Peyer's patch (tissue), 4 donors: ENCODE data around the gene RFC1. TPM values are rescaled to one million over a fixed set of nuclear protein-coding genes. Genes with fewer than 3 reads are reported as not detected.
"Not testable (repeated sequence)": the region's sequence is repeated elsewhere in the genome, so short reads cannot be mapped to it uniquely, and the experiment has no call there.

Experiments used
- DNase-seq, 3 donors: peaks; one replicate each; pipeline ENCODE4 v3.0.0-alpha.2; 2017 to 2019
- H3K27ac ChIP-seq, 4 donors: fragments of 200-600 bp; sonication (generic); one replicate each; pipeline ENCODE4 v1.5.1; 2016 to 2019
- H3K27me3 ChIP-seq, 2 donors: fragments of 200-600 bp; sonication (generic); one replicate each; pipeline ENCODE4 v1.5.1; 2019
- H3K36me3 ChIP-seq, 3 donors: fragments of 200-600 bp; sonication (generic); one replicate each; pipeline ENCODE4 v1.5.1; 2016 to 2019
- H3K4me1 ChIP-seq, 4 donors: fragments of 200-600 bp; sonication (generic); one replicate each; pipeline ENCODE4 v1.5.1; 2016 to 2019
- H3K4me3 ChIP-seq, 4 donors: fragments of 200-600 bp; sonication (generic); 1 replicate in 3 of 4; 2 replicates in 1 of 4; pipeline ENCODE4 v1.5.1; 2016 to 2019; ENCODE audit warnings: mild to moderate bottlenecking in 1 of 4
- H3K9me3 ChIP-seq, 4 donors: fragments of 200-600 bp; sonication (generic); one replicate each; pipeline ENCODE4 v1.5.1; 2016 to 2019; ENCODE audit warnings: mild to moderate bottlenecking in 1 of 4
- POLR2A ChIP-seq, 2 donors: fragments of 450-650 bp; IDR thresholded peaks; one replicate each; pipeline ENCODE4 v1.5.1; 2017; ENCODE audit warnings: antibody characterized with exemption in 2 of 2, mild to moderate bottlenecking in 2 of 2, moderate library complexity in 2 of 2
- total RNA-seq, 4 donors: library from RNA; depleted of rRNA; stranded (reverse); fragments of >200 nt; gene quantifications; one replicate each; pipeline ENCODE4 v1.1.0, GENCODE V29; 2016
- TF ChIP-seq, protein P1 (sequence below), 6 experiments: fragments of 450-650 bp in 4 of 6; fragments of 200-600 bp in 2 of 6; sonication (generic) in 1 of 6; IDR thresholded peaks; one replicate each; pipeline ENCODE4 v1.5.1; 2017 to 2019; ENCODE audit warnings: antibody characterized with exemption in 6 of 6, mild to moderate bottlenecking in 3 of 6, moderate library complexity in 1 of 6

RFC1 gene
- total RNA-seq, 4 donors from 2014 or later = 15.0 to 49.5 (median 43.6) TPM

DNA sequence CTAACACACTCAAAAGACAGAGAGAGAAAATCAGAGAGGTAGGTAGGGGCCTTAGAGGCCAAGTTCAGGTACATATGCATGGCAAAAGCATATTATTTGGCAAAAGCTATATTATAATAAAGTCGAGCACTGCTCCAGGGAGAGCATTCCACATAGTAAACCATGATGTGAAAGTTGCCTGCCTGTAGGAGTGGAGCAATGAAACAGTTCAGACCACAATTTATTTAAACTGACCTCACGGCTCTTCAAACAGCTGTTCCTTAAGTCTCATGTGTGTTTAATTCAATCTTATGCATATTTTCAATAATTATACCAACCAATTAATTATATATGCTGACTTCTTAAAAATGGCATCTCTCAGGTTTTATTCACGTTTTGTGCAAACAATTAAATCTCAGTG is 3.3 kb downstream of the RFC1 start:
- Histone ChIP-seq H3K36me3 (no peaks in the 10 kb centered on the region), H3K27me3 (no peaks in the 10 kb centered on the region), H3K4me1 (peaks cover 0 to 25% (median 2%) of the 10 kb centered on the region in 4 donors), H3K27ac (no peak overlapping the region), H3K4me3 (no peak overlapping the region), H3K9me3 (no peaks in the 10 kb centered on the region)
- TF ChIP-seq, protein P1, sequence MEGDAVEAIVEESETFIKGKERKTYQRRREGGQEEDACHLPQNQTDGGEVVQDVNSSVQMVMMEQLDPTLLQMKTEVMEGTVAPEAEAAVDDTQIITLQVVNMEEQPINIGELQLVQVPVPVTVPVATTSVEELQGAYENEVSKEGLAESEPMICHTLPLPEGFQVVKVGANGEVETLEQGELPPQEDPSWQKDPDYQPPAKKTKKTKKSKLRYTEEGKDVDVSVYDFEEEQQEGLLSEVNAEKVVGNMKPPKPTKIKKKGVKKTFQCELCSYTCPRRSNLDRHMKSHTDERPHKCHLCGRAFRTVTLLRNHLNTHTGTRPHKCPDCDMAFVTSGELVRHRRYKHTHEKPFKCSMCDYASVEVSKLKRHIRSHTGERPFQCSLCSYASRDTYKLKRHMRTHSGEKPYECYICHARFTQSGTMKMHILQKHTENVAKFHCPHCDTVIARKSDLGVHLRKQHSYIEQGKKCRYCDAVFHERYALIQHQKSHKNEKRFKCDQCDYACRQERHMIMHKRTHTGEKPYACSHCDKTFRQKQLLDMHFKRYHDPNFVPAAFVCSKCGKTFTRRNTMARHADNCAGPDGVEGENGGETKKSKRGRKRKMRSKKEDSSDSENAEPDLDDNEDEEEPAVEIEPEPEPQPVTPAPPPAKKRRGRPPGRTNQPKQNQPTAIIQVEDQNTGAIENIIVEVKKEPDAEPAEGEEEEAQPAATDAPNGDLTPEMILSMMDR (IDR thresholded peaks at IDR 0.05) = no peak
- no peak for TF ChIP-seq POLR2A (IDR thresholded peaks at IDR 0.05)
- DNase-seq = no peak

DNA sequence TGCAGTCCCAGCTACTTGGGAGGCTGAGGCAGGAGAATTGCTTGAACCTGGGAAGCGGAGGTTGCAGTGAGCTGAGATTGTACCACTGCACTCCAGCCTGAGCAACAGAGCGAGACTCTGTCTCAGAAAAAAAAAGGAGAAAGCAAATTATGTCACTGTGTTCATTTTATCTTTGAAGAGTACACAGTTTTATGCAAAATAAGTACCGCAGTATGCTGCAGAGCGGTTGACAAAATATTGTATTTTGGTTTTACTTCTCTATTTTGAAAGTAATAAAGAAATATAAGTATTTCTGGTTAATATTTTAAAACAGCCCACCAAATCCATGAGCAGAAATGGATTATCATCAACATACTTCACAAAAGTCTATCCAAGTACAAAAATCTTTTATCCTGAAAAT is 5.6 kb downstream of the RFC1 start:
- H3K27me3 ChIP-seq, H3K36me3 ChIP-seq, H3K9me3 ChIP-seq, H3K27ac ChIP-seq, DNase-seq, H3K4me3 ChIP-seq: not testable (repeated sequence)
- peaks cover 0 to 35% (median 2%) of the 10 kb centered on the region in 4 donors for H3K4me1 ChIP-seq

DNA sequence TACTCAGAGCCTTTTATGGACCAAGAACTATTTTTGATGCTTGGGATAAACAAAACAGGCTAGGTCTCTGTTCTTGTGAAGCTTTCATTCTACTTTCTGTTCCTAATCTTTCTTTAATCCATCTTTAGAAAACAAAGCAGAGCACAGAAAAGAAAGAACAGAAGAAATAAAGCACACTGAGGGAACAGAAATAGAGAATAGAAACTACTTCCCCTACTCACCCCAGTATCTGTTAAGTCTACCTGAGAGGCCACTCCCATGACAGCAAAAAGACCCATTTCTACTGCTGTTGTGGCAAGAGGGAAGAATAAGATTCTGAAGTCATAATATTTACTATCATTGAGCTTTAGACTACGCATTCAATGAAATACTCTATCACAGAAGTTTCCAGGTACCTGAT is 9.2 kb downstream of the RFC1 start:
- Histone ChIP-seq H3K4me1 (peaks cover 0 to 30% (median 7%) of the 10 kb centered on the region in 4 donors), H3K27ac (peak overlapping the region in 2 of 4 donors; percentile 5 to 25)
- TF ChIP-seq, protein P1 (IDR thresholded peaks at IDR 0.05) = no peak

DNA sequence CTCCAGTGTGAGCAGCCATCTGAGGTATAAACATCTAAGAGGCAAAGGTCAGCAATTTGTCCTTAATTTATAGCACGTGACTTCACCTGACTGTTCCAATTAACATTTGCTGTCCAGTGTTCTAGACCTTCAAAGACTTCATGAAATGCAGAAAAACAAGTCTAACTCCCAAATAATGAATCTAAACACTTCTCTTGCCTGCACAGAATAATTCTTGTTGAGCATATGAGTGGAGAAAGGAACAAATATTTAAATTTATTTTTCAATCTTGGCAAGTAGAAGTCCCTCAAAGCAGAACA is 12.0 kb downstream of the RFC1 start:
- Histone ChIP-seq H3K27ac (peak overlapping the region; percentile 70 to 83 (median 83)), H3K9me3 (no peaks in the 10 kb centered on the region), H3K27me3 (no peaks in the 10 kb centered on the region), H3K4me1 (peaks cover 0 to 30% (median 7%) of the 10 kb centered on the region in 4 donors), H3K36me3 (peaks cover 0 to 16% (median 0%) of the 10 kb centered on the region in 3 donors), H3K4me3 (peak overlapping the region in 3 of 4 donors; percentile 17 to 40 (median 40))
- no peak for DNase-seq
- TF ChIP-seq POLR2A (IDR thresholded peaks at IDR 0.05) = no peak
- TF ChIP-seq, protein P1 (IDR thresholded peaks at IDR 0.05) = no peak

More for the DNA sequence above, 9.2 kb downstream of the RFC1 start:
- DNase-seq = no peak
- H3K36me3 ChIP-seq = no peaks in the 10 kb centered on the region
- H3K4me3 ChIP-seq = no peak overlapping the region
- no peaks in the 10 kb centered on the region for H3K9me3 ChIP-seq
- H3K27me3 ChIP-seq = no peaks in the 10 kb centered on the region

DNA sequence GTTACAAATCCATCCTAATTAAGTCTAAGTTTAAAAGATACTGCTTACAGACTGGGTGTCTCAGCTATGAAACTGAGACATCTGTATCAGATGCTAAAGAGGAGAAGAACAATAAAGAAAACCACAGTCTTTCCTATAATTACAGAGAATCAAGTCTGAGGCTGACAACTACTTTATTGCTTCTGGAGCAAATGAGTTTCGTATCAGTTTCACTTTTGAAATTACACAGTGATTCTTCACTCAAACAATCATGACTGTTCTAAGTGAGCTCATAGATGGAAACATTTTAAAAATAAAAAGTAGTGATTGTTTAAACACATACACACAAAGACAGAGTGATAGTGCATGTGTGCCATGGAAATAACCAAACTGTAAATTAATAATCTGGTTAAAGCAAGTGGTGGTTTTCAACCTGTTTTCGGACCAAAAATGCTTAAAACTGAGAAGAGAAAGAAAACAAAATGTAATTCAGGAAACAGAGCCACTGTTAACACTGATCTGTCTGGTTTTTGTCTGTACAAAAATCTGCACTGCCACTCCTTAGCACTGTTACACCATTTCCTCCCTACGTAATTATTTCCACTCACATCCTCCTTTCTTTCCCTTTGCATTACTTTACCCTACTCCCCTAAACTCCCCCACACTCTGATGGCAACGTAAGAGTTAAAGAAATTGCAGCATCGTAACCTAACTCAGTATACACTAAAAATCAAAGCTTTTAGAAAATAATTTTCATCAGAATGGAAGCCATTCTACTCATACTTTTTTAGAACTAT is 12.5 kb downstream of the RFC1 start:
- Histone ChIP-seq H3K36me3 (peaks cover 0 to 16% (median 0%) of the 10 kb centered on the region in 3 donors), H3K9me3 (no peaks in the 10 kb centered on the region), H3K4me3 (peak overlapping the region; percentile 10 to 40 (median 28)), H3K27ac (peak overlapping the region; percentile 70 to 83 (median 83)), H3K4me1 (peaks cover 0 to 30% (median 7%) of the 10 kb centered on the region in 4 donors), H3K27me3 (no peaks in the 10 kb centered on the region)
- DNase-seq = no peak
- TF ChIP-seq, protein P1 (IDR thresholded peaks at IDR 0.05) = no peak
- TF ChIP-seq POLR2A (IDR thresholded peaks at IDR 0.05) = no peak

DNA sequence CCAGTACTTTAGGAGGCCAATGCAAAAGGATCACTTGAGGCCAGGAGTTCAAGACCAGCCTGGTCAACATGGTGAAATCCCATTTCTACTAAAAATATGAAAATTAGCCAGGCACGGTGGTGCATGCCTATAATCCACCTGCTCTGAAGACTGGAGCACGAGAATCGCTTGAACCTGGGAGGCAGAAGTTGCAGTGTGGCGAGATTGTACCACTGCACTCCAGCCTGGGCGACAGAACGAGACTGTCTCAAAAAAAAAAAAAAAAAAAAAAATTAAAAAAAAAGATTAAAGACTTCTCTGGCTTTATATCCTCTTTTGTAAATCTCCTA is 13.0 kb downstream of the RFC1 start:
- not testable (repeated sequence) for DNase-seq, H3K27me3 ChIP-seq, H3K9me3 ChIP-seq
- peak overlapping the region; percentile 70 to 83 (median 83) for H3K27ac ChIP-seq
- H3K36me3 ChIP-seq = peaks cover 0 to 16% (median 0%) of the 10 kb centered on the region in 3 donors
- H3K4me3 ChIP-seq = peak overlapping the region; percentile 10 to 40 (median 17)
- peaks cover 0 to 30% (median 7%) of the 10 kb centered on the region in 4 donors for H3K4me1 ChIP-seq
